Measurements from ENCODE around the gene CLCF1.

Gene CLCF1

GRCh38 chr11:67418476-67419281 lies 45.3 kb upstream of the CLCF1 start:
- Histone ChIP-seq H3K4me2 (ENCODE audit: low read depth, low read length, poor library complexity, severe bottlenecking) (peak overlapping the region; percentile 75), H2AFZ (ENCODE audit: low read length) (no peak overlapping the region), H3F3A (ENCODE audit: low read depth) (no peaks in the 10 kb centered on the region), H3K4me3 (ENCODE audit: low read length, poor library complexity, severe bottlenecking) (no peak overlapping the region), H3K79me2 (ENCODE audit: insufficient read depth, low read length) (peaks cover 23% of the 10 kb centered on the region; the same call in 1 of the 2 replicates), H4K20me1 (ENCODE audit: insufficient read depth, low read length, poor library complexity, severe bottlenecking) (no peaks in the 10 kb centered on the region), H3K4me1 (ENCODE audit: insufficient read depth, low read length, poor library complexity, severe bottlenecking) (peaks cover 40% of the 10 kb centered on the region), H3K9ac (ENCODE audit: low read depth, low read length, poor library complexity, severe bottlenecking) (peak overlapping the region; percentile 7), H3K9me2 (replicated peaks; ENCODE audit: low read depth, low read length) (no peaks in the 10 kb centered on the region), H3K27me3 (ENCODE audit: insufficient read depth, low read length, poor library complexity, severe bottlenecking) (no peaks in the 10 kb centered on the region), H3K9me3 (ENCODE audit: insufficient read depth, low read depth, low read length) (no peaks in the 10 kb centered on the region), H3K36me3 (ENCODE audit: insufficient read depth, low read length) (no peaks in the 10 kb centered on the region)
- TF ChIP-seq CTCF (conservative IDR thresholded peaks at IDR 0.05; ENCODE audit: low read length) (no peak), EZH2phosphoT487 (IDR thresholded peaks at IDR 0.05; ENCODE audit: borderline replicate concordance) (no peak)

DNA sequence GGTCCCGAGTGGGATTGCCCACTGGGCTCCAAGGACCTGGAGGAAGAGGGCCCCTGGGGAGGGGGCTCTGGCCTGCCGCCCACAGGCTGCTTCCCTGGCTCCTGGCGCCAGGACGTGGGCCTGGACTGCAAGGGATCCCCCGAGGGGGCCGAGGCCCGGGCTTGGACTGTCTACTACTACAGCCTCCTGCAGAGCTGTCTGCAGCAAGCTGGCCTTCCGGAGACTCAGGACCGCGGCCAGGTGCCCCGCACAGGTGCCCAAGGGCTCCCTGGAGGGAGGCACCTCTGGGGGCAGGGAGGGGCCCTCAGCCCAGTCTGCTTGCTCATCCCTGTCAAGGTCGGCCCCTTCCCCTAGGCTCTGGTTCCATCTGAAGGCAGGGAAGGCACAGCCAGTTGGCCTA lies 44.0 kb upstream of the CLCF1 start:
- peaks cover 23% of the 10 kb centered on the region; the same call in 1 of the 2 replicates for H3K79me2 ChIP-seq (ENCODE audit: insufficient read depth, low read length)
- peak overlapping the region; percentile 63 for H3K4me2 ChIP-seq (ENCODE audit: low read depth, low read length, poor library complexity, severe bottlenecking)
- peak overlapping the region; percentile 19 for H3K4me3 ChIP-seq (ENCODE audit: low read length, poor library complexity, severe bottlenecking)
- H3K9me2 ChIP-seq (replicated peaks; ENCODE audit: low read depth, low read length), result no peaks in the 10 kb centered on the region
- H4K20me1 ChIP-seq (ENCODE audit: insufficient read depth, low read length, poor library complexity, severe bottlenecking), result no peaks in the 10 kb centered on the region
- no peaks in the 10 kb centered on the region for H3K36me3 ChIP-seq (ENCODE audit: insufficient read depth, low read length)
- H3K9me3 ChIP-seq (ENCODE audit: insufficient read depth, low read depth, low read length), result no peaks in the 10 kb centered on the region
- peak overlapping the region; percentile 56 for H3K9ac ChIP-seq (ENCODE audit: low read depth, low read length, poor library complexity, severe bottlenecking)
- H3K4me1 ChIP-seq (ENCODE audit: insufficient read depth, low read length, poor library complexity, severe bottlenecking), result peaks cover 47% of the 10 kb centered on the region
- H2AFZ ChIP-seq (ENCODE audit: low read length), result no peak overlapping the region
- TF ChIP-seq CTCF (conservative IDR thresholded peaks at IDR 0.05; ENCODE audit: low read length), result no peak
- TF ChIP-seq EZH2phosphoT487 (IDR thresholded peaks at IDR 0.05; ENCODE audit: borderline replicate concordance), result no peak
- no peaks in the 10 kb centered on the region for H3F3A ChIP-seq (ENCODE audit: low read depth)
- no peaks in the 10 kb centered on the region for H3K27me3 ChIP-seq (ENCODE audit: insufficient read depth, low read length, poor library complexity, severe bottlenecking)

GRCh38 chr11:67416416-67417335 lies 43.3 kb upstream of the CLCF1 start:
- TF ChIP-seq CTCF (conservative IDR thresholded peaks at IDR 0.05; ENCODE audit: low read length), result no peak
- no peak for TF ChIP-seq EZH2phosphoT487 (IDR thresholded peaks at IDR 0.05; ENCODE audit: borderline replicate concordance)
- no peaks in the 10 kb centered on the region for H3K9me3 ChIP-seq (ENCODE audit: insufficient read depth, low read depth, low read length)
- peak overlapping the region; percentile 19 for H3K4me3 ChIP-seq (ENCODE audit: low read length, poor library complexity, severe bottlenecking)
- H3K4me2 ChIP-seq (ENCODE audit: low read depth, low read length, poor library complexity, severe bottlenecking), result peak overlapping the region; percentile 63
- H2AFZ ChIP-seq (ENCODE audit: low read length), result no peak overlapping the region
- no peaks in the 10 kb centered on the region for H4K20me1 ChIP-seq (ENCODE audit: insufficient read depth, low read length, poor library complexity, severe bottlenecking)
- no peaks in the 10 kb centered on the region for H3K27me3 ChIP-seq (ENCODE audit: insufficient read depth, low read length, poor library complexity, severe bottlenecking)
- H3K9ac ChIP-seq (ENCODE audit: low read depth, low read length, poor library complexity, severe bottlenecking), result peak overlapping the region; percentile 56
- peaks cover 49% of the 10 kb centered on the region for H3K4me1 ChIP-seq (ENCODE audit: insufficient read depth, low read length, poor library complexity, severe bottlenecking)
- H3K36me3 ChIP-seq (ENCODE audit: insufficient read depth, low read length), result no peaks in the 10 kb centered on the region
- H3K79me2 ChIP-seq (ENCODE audit: insufficient read depth, low read length), result peaks cover 23% of the 10 kb centered on the region; the same call in 1 of the 2 replicates
- no peaks in the 10 kb centered on the region for H3F3A ChIP-seq (ENCODE audit: low read depth)
- no peaks in the 10 kb centered on the region for H3K9me2 ChIP-seq (replicated peaks; ENCODE audit: low read depth, low read length)
